K562 (cell line): ENCODE results near the gene PIK3R1. TPM values are rescaled to one million over a fixed set of nuclear protein-coding genes. Genes with fewer than 3 reads are reported as not detected.

ENCODE experiments used
- ATAC-seq: fragments of 200-7000 bp; cut with Tn5 transposase; 3 replicates; pipeline ENCODE4 v1.9.1; 2020; ENCODE audit warnings: moderate library complexity
- BruUV-seq: library from RNA; stranded (reverse); fragments of 400-500 nt; replicated peaks from 2 replicates; lab custom pipeline; 2021; lab: Mats Ljungman, UMichigan
- CTCF ChIA-PET: fragments of 300-600 bp; formaldehyde crosslinking; extraction: SDS; loops from one replicate; lab custom pipeline; 2021; ENCODE audit warnings: low intra/inter-chr PET ratio; lab: Yijun Ruan, JAX
- POLR2A ChIA-PET: fragments of 300-600, 350-650 bp; sonication (Branson Sonifier 250); formaldehyde crosslinking; extraction: SDS; loops from one replicate; lab custom pipeline; 2021; ENCODE audit warnings: antibody characterized with exemption, inconsistent platforms; lab: Yijun Ruan, JAX
- DNase-seq, 4 experiments: peaks; one replicate each; pipeline versions ENCODE4 v3.0.0 to v3.0.0-alpha.2; 2011 to 2018; ENCODE audit warnings: low spot score in 3 of 4, mixed read lengths in 3 of 4; ENCODE audit errors: extremely low read depth in 1 of 4
- FAIRE-seq: peaks from 2 replicates; lab custom pipeline; 2011; peaks lifted over from hg19 to GRCh38; lab: Jason Lieb, UNC
- H2AFZ ChIP-seq: 2 replicates; pipeline ENCODE4 v1.6.0; 2011; ENCODE audit warnings: low read depth, low read length, control low read depth, inconsistent platforms
- H3K27ac ChIP-seq: fragments of 200-600 bp; 3 replicates; pipeline ENCODE4 v1.8.0; 2011; ENCODE audit warnings: low read depth, mild to moderate bottlenecking, control low read depth, inconsistent platforms, low read length, moderate library complexity, mixed read lengths; ENCODE audit errors: extremely low read depth
- H3K27me3 ChIP-seq, 2 experiments: fragments of 300-600 bp in 1 of 2; 2 replicates in 1 of 2; 3 replicates in 1 of 2; pipeline versions ENCODE4 v1.6.0 to v1.8.0; 2011; ENCODE audit warnings: inconsistent platforms in 2 of 2, low read length in 2 of 2, mild to moderate bottlenecking in 1 of 2, mixed read lengths in 1 of 2, moderate library complexity in 1 of 2; ENCODE audit not compliant: control insufficient read depth in 2 of 2, insufficient read depth in 2 of 2
- H3K36me3 ChIP-seq: fragments of 300-600 bp; 3 replicates; pipeline ENCODE4 v1.8.0; 2011; ENCODE audit warnings: mild to moderate bottlenecking, low read length, inconsistent platforms; ENCODE audit not compliant: control insufficient read depth, insufficient read depth
- H3K4me1 ChIP-seq, 2 experiments: fragments of 200-600 bp in 1 of 2; replicated peaks in 1 of 2; 2 replicates in 1 of 2; 3 replicates in 1 of 2; pipeline versions ENCODE4 v1.5.1 to v1.8.0; 2011; ENCODE audit warnings: inconsistent platforms in 2 of 2, low read length in 2 of 2, mild to moderate bottlenecking in 1 of 2, mixed read lengths in 1 of 2, moderate library complexity in 1 of 2; ENCODE audit not compliant: control insufficient read depth in 2 of 2, insufficient read depth in 2 of 2
- H3K4me2 ChIP-seq: 2 replicates; pipeline ENCODE4 v1.6.1; 2011; ENCODE audit warnings: low read length, control low read depth, inconsistent platforms, mixed read lengths; ENCODE audit not compliant: insufficient read depth
- H3K4me3 ChIP-seq: fragments of 200-600 bp; sonication (generic), shearing (Covaris generic); 2 replicates; pipeline ENCODE4 v1.5.1; 2016; ENCODE audit warnings: control low read depth, inconsistent platforms
- H3K79me2 ChIP-seq: fragments of 200-600 bp; 3 replicates; pipeline ENCODE4 v1.8.0; 2011; ENCODE audit warnings: low read length, inconsistent platforms; ENCODE audit not compliant: control insufficient read depth, insufficient read depth
- H3K9ac ChIP-seq, 2 experiments: 2 replicates each; pipeline versions ENCODE4 v1.6.0 to v1.6.1; 2011; ENCODE audit warnings: low read depth in 2 of 2, low read length in 2 of 2, control low read depth in 1 of 2, inconsistent platforms in 1 of 2, mild to moderate bottlenecking in 1 of 2, mixed read lengths in 1 of 2; ENCODE audit not compliant: insufficient read depth in 1 of 2
- H3K9me1 ChIP-seq: one replicate; pipeline ENCODE4 v1.6.0; 2011; ENCODE audit warnings: inconsistent platforms, mild to moderate bottlenecking, low read length, moderate library complexity; ENCODE audit not compliant: control insufficient read depth, insufficient read depth
- H3K9me3 ChIP-seq: replicated peaks from 2 replicates; pipeline ENCODE4 v1.5.1; 2011; ENCODE audit warnings: low read depth, low read length, inconsistent platforms; ENCODE audit not compliant: control insufficient read depth, insufficient read depth
- H4K20me1 ChIP-seq: replicated peaks from 2 replicates; pipeline ENCODE4 v1.6.1; 2011; ENCODE audit warnings: low read length, inconsistent platforms, mixed read lengths; ENCODE audit not compliant: control insufficient read depth, insufficient read depth
- AFF1 ChIP-seq, 2 experiments: fragments of 450-650 bp; IDR thresholded peaks; 2 replicates each; pipeline ENCODE4 v1.6.1; 2018; ENCODE audit warnings: mild to moderate bottlenecking in 2 of 2, low read depth in 1 of 2; ENCODE audit not compliant: partially characterized antibody in 2 of 2
- BCOR ChIP-seq: fragments of 450-650 bp; IDR thresholded peaks from 2 replicates; pipeline ENCODE4 v1.6.1; 2016
- CREB3 ChIP-seq: fragments of 450-650 bp; conservative IDR thresholded peaks from 2 replicates; pipeline ENCODE4 v1.6.1; 2016; ENCODE audit warnings: missing genetic modification characterization, low read depth, mild to moderate bottlenecking, missing compliant biosample characterization, moderate library complexity
- DNMT1 ChIP-seq: fragments of 450-650 bp; IDR thresholded peaks from 2 replicates; pipeline ENCODE4 v1.6.1; 2016; ENCODE audit warnings: antibody characterized with exemption, mild to moderate bottlenecking
- EZH2 ChIP-seq: IDR thresholded peaks from 2 replicates; pipeline ENCODE4 v1.6.1; 2012; ENCODE audit warnings: low read depth, mild to moderate bottlenecking, inconsistent platforms, low read length, borderline replicate concordance
- HOMEZ ChIP-seq: fragments of 250-450 bp; sonication (Bioruptor Pico); IDR thresholded peaks from 2 replicates; pipeline ENCODE4 v1.4.0; 2020; ENCODE audit warnings: mild to moderate bottlenecking, moderate library complexity
- HSF4 ChIP-seq: fragments of 250-450 bp; sonication (Bioruptor Pico); IDR thresholded peaks from 2 replicates; pipeline ENCODE4 v2.1.2; 2022; ENCODE audit warnings: mild to moderate bottlenecking, moderate library complexity, borderline replicate concordance
- PATZ1 ChIP-seq: fragments of 250-450 bp; sonication (Bioruptor Pico); IDR thresholded peaks from 2 replicates; pipeline ENCODE4 v1.5.0; 2020; ENCODE audit warnings: mild to moderate bottlenecking, borderline replicate concordance
- PRPF4 ChIP-seq: fragments of 200-400 bp; formaldehyde crosslinking; IDR thresholded peaks from one replicate; pipeline ENCODE4 v1.6.1; 2017; ENCODE audit warnings: low read length, low read depth, mild to moderate bottlenecking; ENCODE audit not compliant: insufficient read depth, poor library complexity, severe bottlenecking
- SMARCB1 ChIP-seq: IDR thresholded peaks from 2 replicates; pipeline ENCODE4 v1.6.1; 2011; ENCODE audit warnings: improper control_type of control experiment, low read depth; ENCODE audit not compliant: insufficient read length
- STAG1 ChIP-seq: sonication (generic); formaldehyde crosslinking; IDR thresholded peaks from 2 replicates; pipeline ENCODE4 v1.5.0; 2020; ENCODE audit warnings: missing genetic modification reagents, borderline replicate concordance
- TBL1XR1 ChIP-seq, 2 experiments: IDR thresholded peaks; 2 replicates each; pipeline ENCODE4 v1.6.1; 2012; ENCODE audit warnings: improper control_type of control experiment in 2 of 2, low read length in 2 of 2, mild to moderate bottlenecking in 1 of 2
- WGBS: fragments of 100-300 bp; shearing (Covaris generic); methylation state at CpG from one replicate; pipeline ENCODE4 v1.1.6; 2016; ENCODE audit warnings: low coverage, mixed read lengths; ENCODE audit not compliant: insufficient coverage; ENCODE audit errors: missing lambda C conversion rate; 5-methylcytosine and 5-hydroxymethylcytosine counted together
- in situ Hi-C: fragments of 300-500 bp; cut with MboI; formaldehyde crosslinking; loops from 4 replicates; pipeline ENCODE4 v1.15.0; 2018; ENCODE audit warnings: inconsistent platforms, mixed read lengths
- intact Hi-C: fragments of 100-400 bp; cut with micrococcal nuclease; formaldehyde crosslinking; loops from 2 replicates; pipeline ENCODE4 v1.14.2; 2022
- polyA plus RNA-seq, 8 experiments: library from polyadenylated mRNA; depleted of rRNA in 4 of 8; stranded (reverse) in 5 of 8; unstranded in 3 of 8; fragments of >200 nt; fragmentation: Nextera tagmentation in 2 of 8; fragmentation: Illumina TruSeq in 1 of 8; extraction: Ambion mirVana in 2 of 8; extraction: Trizol in 1 of 8; gene quantifications; 2 replicates each; pipeline versions ENCODE4 v1.2.1 to v1.2.3, GENCODE V29; 2011 to 2014; ENCODE audit warnings: inconsistent platforms in 1 of 8, missing spikeins in 1 of 8
- total RNA-seq, 7 experiments: library from RNA; depleted of rRNA in 6 of 7; stranded (reverse); fragments of >200 nt in 6 of 7; fragmentation: Illumina TruSeq in 2 of 7; extraction: Trizol in 2 of 7; gene quantifications; 2 replicates each; pipeline versions ENCODE4 v1.2.1 to v1.2.3, GENCODE V29; 2011 to 2021; ENCODE audit warnings: low replicate concordance in 1 of 7

The PIK3R1 gene
- total and polyA plus RNA-seq, 9 of the 15 experiments (the other 6 are each of a cell fraction or from before 2014, with no cell fraction given), result 1.1 to 9.7 (median 4.8) TPM

GRCh38 chr5:68290847-68291246 lies 75.3 kb downstream of the PIK3R1 start:
- no TSS peak for BruUV-seq
- Histone ChIP-seq H4K20me1 (no peaks in the 10 kb centered on the region), H3K9ac (no peak overlapping the region), H3K27me3 (no peaks in the 10 kb centered on the region), H3K27ac (no peak overlapping the region), H3K9me3 (no peaks in the 10 kb centered on the region), H3K9me1 (no peaks in the 10 kb centered on the region), H3K4me2 (no peak overlapping the region), H3K79me2 (no peaks in the 10 kb centered on the region), H2AFZ (no peak overlapping the region), H3K4me3 (no peak overlapping the region), H3K36me3 (peaks cover 14% of the 10 kb centered on the region; the same call in 2 of the 3 replicates), H3K4me1 (peaks cover 14 to 16% of the 10 kb centered on the region in 2 experiments; a peak in 4 of 5 replicates)
- DNase-seq (no peak), ATAC-seq (no peak), FAIRE-seq (no peak)
- POLR2A ChIA-PET, result interaction anchor here (0.6 kb wide), 1 partner anchor 129 kb away, joined by 3 read pairs; no protein-coding TSS in a partner anchor
- WGBS, result 44% methylated on average over 3 of the region's 3 CpGs
- TF ChIP-seq HOMEZ (CRISPR knock-in tag), result no peak
- TF ChIP-seq BCOR, result no peak
- no peak for TF ChIP-seq EZH2
- TF ChIP-seq AFF1 (IDR thresholded peaks at IDR 0.05; ENCODE audit: low read depth in 1 of 2, partially characterized antibody in 2 of 2), result no peak
- no peak for TF ChIP-seq PATZ1 (CRISPR knock-in tag)
- TF ChIP-seq CREB3 (tag), result no peak
- no peak for TF ChIP-seq STAG1 (CRISPR knock-in tag)
- no peak for TF ChIP-seq PRPF4
- no peak for TF ChIP-seq DNMT1
- no peak for TF ChIP-seq HSF4 (CRISPR knock-in tag)
- no peak for TF ChIP-seq SMARCB1
- TF ChIP-seq TBL1XR1 (IDR thresholded peaks at IDR 0.05; ENCODE audit: low read length in 2 of 2), result no peak
- in situ Hi-C loops, result loop anchor here (25.0 kb wide), 1 partner anchor 671 kb away; no protein-coding TSS in a partner anchor
- CTCF ChIA-PET, result no interaction called here
- intact Hi-C loops, result no loop called here
